Naive B cell (primary cell): ENCODE data around the gene RAB5B. TPM values are rescaled to one million over a fixed set of nuclear protein-coding genes. Genes with fewer than 3 reads are reported as not detected.

Source experiments
- ATAC-seq, 2 donors: fragments of 150-1000 bp; cut with Tn5 transposase; 2 replicates each; pipeline ENCODE4 v1.10.0; 2021; ENCODE audit warnings: low read depth in 2 of 2, mild to moderate bottlenecking in 2 of 2, moderate library complexity in 2 of 2
- DNase-seq: peaks from one replicate; pipeline ENCODE4 v3.0.0; 2022
- H3K27ac Mint-ChIP-seq, 6 donors: one replicate each; pipeline ENCODE4 v1.8.0; 2020 to 2022; ENCODE audit warnings: mild to moderate bottlenecking in 6 of 6, mixed read lengths in 6 of 6, moderate library complexity in 5 of 6, inconsistent platforms in 2 of 6
- H3K27me3 Mint-ChIP-seq, 3 donors: one replicate each; pipeline ENCODE4 v1.8.0; 2021 to 2022; ENCODE audit warnings: mixed read lengths in 3 of 3, mild to moderate bottlenecking in 1 of 3
- H3K36me3 Mint-ChIP-seq, 2 donors: one replicate each; pipeline ENCODE4 v1.8.0; 2020 to 2022; ENCODE audit warnings: mixed read lengths in 2 of 2, inconsistent platforms in 1 of 2, mild to moderate bottlenecking in 1 of 2
- H3K4me1 Mint-ChIP-seq, 3 donors: one replicate each; pipeline ENCODE4 v1.8.0; 2020 to 2022; ENCODE audit warnings: mixed read lengths in 3 of 3, inconsistent platforms in 1 of 3, mild to moderate bottlenecking in 1 of 3, moderate library complexity in 1 of 3
- H3K4me3 Mint-ChIP-seq, 8 donors: one replicate each; pipeline ENCODE4 v1.8.0; 2020 to 2022; ENCODE audit warnings: mild to moderate bottlenecking in 8 of 8, mixed read lengths in 8 of 8, moderate library complexity in 8 of 8, inconsistent platforms in 2 of 8
- H3K9me3 Mint-ChIP-seq, 7 donors: one replicate each; pipeline ENCODE4 v1.8.0; 2020 to 2022; ENCODE audit warnings: mixed read lengths in 7 of 7, mild to moderate bottlenecking in 5 of 7, inconsistent platforms in 2 of 7, moderate library complexity in 1 of 7
- polyA plus RNA-seq, 6 donors: library from polyadenylated mRNA; unstranded; fragments of 300-500 nt; fragmentation: Illumina TruSeq; gene quantifications; one replicate each; pipeline ENCODE4 v1.2.3, GENCODE V29; 2021; ENCODE audit warnings: low read depth in 6 of 6

RAB5B gene
- polyA plus RNA-seq, 6 donors from 2014 or later = 58.4 to 77.7 (median 68.8) TPM

- DNase-seq = no peak
These were observed 17.9 kb upstream of the RAB5B start for GRCh38 chr12:55955800-55956508.

GRCh38 chr12:55957106-55957859, 16.6 kb upstream of the RAB5B start:
- H3K27me3 Mint-ChIP-seq = no peaks in the 10 kb centered on the region
- no peaks in the 10 kb centered on the region for H3K9me3 Mint-ChIP-seq
- peaks cover 0 to 5% of the 10 kb centered on the region in 2 donors for H3K36me3 Mint-ChIP-seq
- ATAC-seq (no peak), DNase-seq (no peak)
- no peak overlapping the region for H3K4me3 Mint-ChIP-seq
- H3K27ac Mint-ChIP-seq = peak overlapping the region in 3 of 6 donors; percentile 39 to 88 (median 70)
- peaks cover 4 to 9% (median 5%) of the 10 kb centered on the region in 3 donors for H3K4me1 Mint-ChIP-seq

More at GRCh38 chr12:55955800-55956508, 17.9 kb upstream of the RAB5B start:
- peak overlapping the region in 4 of 6 donors; percentile 33 to 85 (median 61) for H3K27ac Mint-ChIP-seq
- peak overlapping the region in 1 of 8 donors; percentile 48 for H3K4me3 Mint-ChIP-seq
- ATAC-seq = peak in 1 of 2 donors; percentile 30
- no peaks in the 10 kb centered on the region for H3K27me3 Mint-ChIP-seq
- peaks cover 0 to 18% of the 10 kb centered on the region in 2 donors for H3K36me3 Mint-ChIP-seq
- no peaks in the 10 kb centered on the region for H3K9me3 Mint-ChIP-seq
- H3K4me1 Mint-ChIP-seq = peaks cover 4 to 14% (median 10%) of the 10 kb centered on the region in 3 donors

GRCh38 chr12:55963760-55964159, 10.1 kb upstream of the RAB5B start:
- DNase-seq (no peak), ATAC-seq (no peak)
- Mint-ChIP-seq H3K4me3 (peak overlapping the region in 1 of 8 donors; percentile 30), H3K27ac (no peak overlapping the region), H3K27me3 (no peaks in the 10 kb centered on the region), H3K4me1 (peaks cover 29 to 31% (median 30%) of the 10 kb centered on the region in 3 donors), H3K36me3 (no peaks in the 10 kb centered on the region), H3K9me3 (no peaks in the 10 kb centered on the region)

- peak overlapping the region; percentile 29 to 97 (median 94) for H3K4me3 Mint-ChIP-seq
- H3K4me1 Mint-ChIP-seq = peaks cover 29 to 31% (median 30%) of the 10 kb centered on the region in 3 donors
- H3K9me3 Mint-ChIP-seq = no peaks in the 10 kb centered on the region
- ATAC-seq (no peak), DNase-seq (no peak)
- no peaks in the 10 kb centered on the region for H3K27me3 Mint-ChIP-seq
- peak overlapping the region in 2 of 6 donors; percentile 44 to 69 for H3K27ac Mint-ChIP-seq
- no peaks in the 10 kb centered on the region for H3K36me3 Mint-ChIP-seq
These were observed 8.6 kb upstream of the RAB5B start for GRCh38 chr12:55965240-55965639.

- peak within 1 kb of the TSS; percentile 82 to 92 (median 90) for H3K27ac Mint-ChIP-seq
- peak; percentile 15 for ATAC-seq
- H3K9me3 Mint-ChIP-seq = no peaks in the 10 kb centered on the region
- H3K27me3 Mint-ChIP-seq = no peaks in the 10 kb centered on the region
- DNase-seq = no peak
- H3K36me3 Mint-ChIP-seq = no peaks in the 10 kb centered on the region
- H3K4me3 Mint-ChIP-seq = peak within 1 kb of the TSS; percentile 92 to 97 (median 94)
- peaks cover 29 to 31% (median 30%) of the 10 kb centered on the region in 3 donors for H3K4me1 Mint-ChIP-seq
These were observed 7.9 kb upstream of the RAB5B start, which contains the start of gene PMEL for GRCh38 chr12:55965941-55966407. Gene PMEL (minus strand): TSS chr12:55966042. CDS start chr12:55966011, 31 bp downstream.

GRCh38 chr12:55966408-55967281, 7.2 kb upstream of the RAB5B start, which contains the start of gene CDK2:
Gene CDK2 (plus strand): TSS chr12:55966830. CDS start chr12:55967009, 179 bp downstream.
- peak within 1 kb of the TSS; percentile 92 to 97 (median 94) for H3K4me3 Mint-ChIP-seq
- peak; percentile 83 for DNase-seq
- peak within 1 kb of the TSS; percentile 82 to 92 (median 90) for H3K27ac Mint-ChIP-seq
- H3K9me3 Mint-ChIP-seq = no peaks in the 10 kb centered on the region
- H3K27me3 Mint-ChIP-seq = no peaks in the 10 kb centered on the region
- no peaks in the 10 kb centered on the region for H3K36me3 Mint-ChIP-seq
- H3K4me1 Mint-ChIP-seq = peaks cover 29 to 31% (median 30%) of the 10 kb centered on the region in 3 donors
- ATAC-seq = peak; percentile 96 to 98

- DNase-seq = no peak
- H3K4me1 Mint-ChIP-seq = peaks cover 29 to 36% (median 30%) of the 10 kb centered on the region in 3 donors
- H3K27ac Mint-ChIP-seq = no peak overlapping the region
- no peak for ATAC-seq
- H3K27me3 Mint-ChIP-seq = no peaks in the 10 kb centered on the region
- peak overlapping the region in 1 of 8 donors; percentile 93 for H3K4me3 Mint-ChIP-seq
- no peaks in the 10 kb centered on the region for H3K36me3 Mint-ChIP-seq
- no peaks in the 10 kb centered on the region for H3K9me3 Mint-ChIP-seq
These were observed 4.5 kb upstream of the RAB5B start for GRCh38 chr12:55969356-55969755.

- DNase-seq (no peak), ATAC-seq (no peak)
- Mint-ChIP-seq H3K27me3 (no peaks in the 10 kb centered on the region), H3K4me3 (no peak overlapping the region), H3K27ac (peak overlapping the region in 1 of 6 donors; percentile 16), H3K4me1 (peaks cover 24 to 29% (median 25%) of the 10 kb centered on the region in 3 donors), H3K36me3 (no peaks in the 10 kb centered on the region), H3K9me3 (no peaks in the 10 kb centered on the region)
These were observed 3.1 kb upstream of the RAB5B start for GRCh38 chr12:55970775-55971174.

GRCh38 chr12:55972042-55972441, 1.8 kb upstream of the RAB5B start:
- H3K4me3 Mint-ChIP-seq = peak overlapping the region in 1 of 8 donors; percentile 29
- no peaks in the 10 kb centered on the region for H3K9me3 Mint-ChIP-seq
- H3K36me3 Mint-ChIP-seq = no peaks in the 10 kb centered on the region
- peak overlapping the region in 3 of 6 donors; percentile 10 to 84 (median 67) for H3K27ac Mint-ChIP-seq
- DNase-seq = no peak
- H3K27me3 Mint-ChIP-seq = no peaks in the 10 kb centered on the region
- no peak for ATAC-seq
- peaks cover 19 to 25% (median 20%) of the 10 kb centered on the region in 3 donors for H3K4me1 Mint-ChIP-seq

GRCh38 chr12:55972456-55972855, 1.4 kb upstream of the RAB5B start:
- Mint-ChIP-seq H3K4me3 (peak overlapping the region in 1 of 8 donors; percentile 29), H3K27me3 (no peaks in the 10 kb centered on the region), H3K27ac (peak overlapping the region in 3 of 6 donors; percentile 10 to 84 (median 67)), H3K9me3 (no peaks in the 10 kb centered on the region), H3K4me1 (peaks cover 15 to 24% (median 19%) of the 10 kb centered on the region in 3 donors), H3K36me3 (no peaks in the 10 kb centered on the region)
- ATAC-seq = no peak
- no peak for DNase-seq

GRCh38 chr12:55972911-55973598, 823 bp upstream of the RAB5B start:
- DNase-seq = no peak
- Mint-ChIP-seq H3K4me3 (no peak overlapping the region), H3K4me1 (peaks cover 13 to 18% (median 17%) of the 10 kb centered on the region in 3 donors), H3K36me3 (no peaks in the 10 kb centered on the region), H3K27ac (no peak overlapping the region), H3K9me3 (no peaks in the 10 kb centered on the region), H3K27me3 (no peaks in the 10 kb centered on the region)
- ATAC-seq = no peak

GRCh38 chr12:55974308-55974730, 441 bp downstream of the RAB5B start:
- DNase-seq = no peak
- ATAC-seq = peak; percentile 3 to 6
- Mint-ChIP-seq H3K4me3 (no peak overlapping the region), H3K36me3 (peaks cover 0 to 4% of the 10 kb centered on the region in 2 donors), H3K4me1 (peaks cover 20 to 26% (median 21%) of the 10 kb centered on the region in 3 donors), H3K27ac (no peak overlapping the region), H3K27me3 (no peaks in the 10 kb centered on the region), H3K9me3 (no peaks in the 10 kb centered on the region)
